ENCODE data around the gene MSH3. TPM values are rescaled to one million over a fixed set of nuclear protein-coding genes. Genes with fewer than 3 reads are reported as not detected.

MSH3 gene
- polyA plus RNA-seq, 1 of the 3 experiments (the other 2 are of a cell fraction): 3.5 TPM

DNA sequence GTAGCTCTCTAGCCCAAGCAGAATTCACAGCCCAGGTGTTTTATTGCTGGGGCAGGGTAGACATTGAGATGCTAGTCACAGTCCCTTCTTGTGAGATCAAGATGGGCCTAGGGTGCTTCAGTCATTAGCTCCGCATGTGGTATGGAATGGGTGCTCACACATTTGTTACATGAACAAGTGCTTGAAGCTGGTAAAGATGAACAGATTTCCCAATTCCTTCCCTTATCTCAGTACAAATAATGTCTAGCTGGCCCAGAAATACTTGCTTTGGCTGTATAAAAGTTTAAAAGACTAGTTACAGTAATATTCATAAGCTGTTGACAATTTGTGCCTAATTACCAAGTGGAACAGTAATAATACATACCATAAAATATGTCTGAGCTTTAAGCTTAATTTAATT is 143.7 kb downstream of the MSH3 start:
- TF ChIP-seq TEAD4 (IDR thresholded peaks at IDR 0.05; ENCODE audit: borderline replicate concordance, insufficient read depth): no peak
- TF ChIP-seq POLR2AphosphoS5 (IDR thresholded peaks at IDR 0.05; ENCODE audit: low read depth, low read length): no peak
- no peak for TF ChIP-seq GATA2 (CRISPR knock-in tag; IDR thresholded peaks at IDR 0.05)
- TF ChIP-seq, protein P1, sequence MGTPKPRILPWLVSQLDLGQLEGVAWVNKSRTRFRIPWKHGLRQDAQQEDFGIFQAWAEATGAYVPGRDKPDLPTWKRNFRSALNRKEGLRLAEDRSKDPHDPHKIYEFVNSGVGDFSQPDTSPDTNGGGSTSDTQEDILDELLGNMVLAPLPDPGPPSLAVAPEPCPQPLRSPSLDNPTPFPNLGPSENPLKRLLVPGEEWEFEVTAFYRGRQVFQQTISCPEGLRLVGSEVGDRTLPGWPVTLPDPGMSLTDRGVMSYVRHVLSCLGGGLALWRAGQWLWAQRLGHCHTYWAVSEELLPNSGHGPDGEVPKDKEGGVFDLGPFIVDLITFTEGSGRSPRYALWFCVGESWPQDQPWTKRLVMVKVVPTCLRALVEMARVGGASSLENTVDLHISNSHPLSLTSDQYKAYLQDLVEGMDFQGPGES (IDR thresholded peaks at IDR 0.05; ENCODE audit: low read depth, low read length): no peak
- no peak for TF ChIP-seq TCF12 (IDR thresholded peaks at IDR 0.05)
- TF ChIP-seq SIN3A (IDR thresholded peaks at IDR 0.05; ENCODE audit: borderline replicate concordance, low read depth, low read length): no peak
- POLR2A ChIA-PET: no interaction called here
- 100% methylated on average over 1 of the region's 1 CpG for WGBS (ENCODE audit: low lambda C conversion rate)

DNA sequence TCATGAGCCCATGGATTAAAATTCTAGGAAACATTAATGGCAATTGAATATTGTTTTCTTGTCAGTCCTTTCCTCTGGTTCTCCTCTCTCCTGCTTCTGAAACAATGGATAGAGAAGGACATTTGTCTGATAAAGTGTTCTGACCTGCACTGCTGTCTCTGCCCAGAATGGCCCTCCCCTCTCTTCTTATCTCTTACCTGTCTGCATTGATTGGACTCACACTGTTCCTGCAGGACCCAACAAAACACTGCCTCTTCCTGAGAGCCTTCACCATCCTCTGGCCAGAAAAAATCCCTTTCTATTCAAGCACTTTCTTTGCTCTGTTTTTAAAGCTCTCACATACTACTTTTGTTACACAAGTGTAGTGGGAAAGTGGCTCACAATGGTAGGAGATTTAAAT is 144.2 kb downstream of the MSH3 start:
- Histone ChIP-seq H4K20me1 (ENCODE audit: insufficient read depth) (no peaks in the 10 kb centered on the region), H3K36me3 (replicated peaks in 1 of 2; ENCODE audit: control insufficient read depth in 1 of 2, insufficient read depth in 2 of 2, low read length in 1 of 2) (peaks cover 17 to 42% of the 10 kb centered on the region in 2 experiments), H3K9ac (no peak overlapping the region), H3K9me2 (no peaks in the 10 kb centered on the region), H3K9me3 (no peaks in the 10 kb centered on the region), H3F3A (replicated peaks; ENCODE audit: insufficient read depth) (no peaks in the 10 kb centered on the region), H3K4me1 (ENCODE audit: control insufficient read depth in 1 of 2, insufficient read depth in 2 of 2, low read depth in 1 of 2, low read length in 1 of 2) (no peaks in the 10 kb centered on the region), H3K4me2 (no peak overlapping the region), H2AFZ (ENCODE audit: low read depth) (no peak overlapping the region), H3K79me2 (ENCODE audit: insufficient read depth) (no peaks in the 10 kb centered on the region), H3K27ac (ENCODE audit: low read depth in 2 of 2, low read length in 1 of 2) (no peak overlapping the region), H3K27me3 (ENCODE audit: insufficient read depth) (no peaks in the 10 kb centered on the region), H3K4me3 (ENCODE audit: low read depth in 2 of 2, low read length in 1 of 2) (no peak overlapping the region)
- ChIA-PET POLR2A (no interaction called here), CTCF (no interaction called here)
- DNase-seq: no peak
- TF ChIP-seq, protein P2, sequence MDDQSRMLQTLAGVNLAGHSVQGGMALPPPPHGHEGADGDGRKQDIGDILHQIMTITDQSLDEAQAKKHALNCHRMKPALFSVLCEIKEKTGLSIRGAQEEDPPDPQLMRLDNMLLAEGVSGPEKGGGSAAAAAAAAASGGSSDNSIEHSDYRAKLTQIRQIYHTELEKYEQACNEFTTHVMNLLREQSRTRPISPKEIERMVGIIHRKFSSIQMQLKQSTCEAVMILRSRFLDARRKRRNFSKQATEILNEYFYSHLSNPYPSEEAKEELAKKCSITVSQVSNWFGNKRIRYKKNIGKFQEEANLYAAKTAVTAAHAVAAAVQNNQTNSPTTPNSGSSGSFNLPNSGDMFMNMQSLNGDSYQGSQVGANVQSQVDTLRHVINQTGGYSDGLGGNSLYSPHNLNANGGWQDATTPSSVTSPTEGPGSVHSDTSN (IDR thresholded peaks at IDR 0.05): no peak
- no peak for TF ChIP-seq ELF1 (IDR thresholded peaks at IDR 0.05)

More for the DNA sequence above, 143.7 kb downstream of the MSH3 start:
- Histone ChIP-seq H3F3A (replicated peaks; ENCODE audit: insufficient read depth) (no peaks in the 10 kb centered on the region), H3K9ac (no peak overlapping the region), H2AFZ (ENCODE audit: low read depth) (no peak overlapping the region), H3K27ac (ENCODE audit: low read depth in 2 of 2, low read length in 1 of 2) (no peak overlapping the region), H3K9me2 (no peaks in the 10 kb centered on the region), H3K9me3 (no peaks in the 10 kb centered on the region), H3K27me3 (ENCODE audit: insufficient read depth) (no peaks in the 10 kb centered on the region), H4K20me1 (ENCODE audit: insufficient read depth) (no peaks in the 10 kb centered on the region), H3K36me3 (replicated peaks in 1 of 2; ENCODE audit: control insufficient read depth in 1 of 2, insufficient read depth in 2 of 2, low read length in 1 of 2) (peaks cover 19 to 47% of the 10 kb centered on the region in 2 experiments), H3K4me1 (ENCODE audit: control insufficient read depth in 1 of 2, insufficient read depth in 2 of 2, low read depth in 1 of 2, low read length in 1 of 2) (no peaks in the 10 kb centered on the region), H3K79me2 (ENCODE audit: insufficient read depth) (no peaks in the 10 kb centered on the region), H3K4me3 (ENCODE audit: low read depth in 2 of 2, low read length in 1 of 2) (no peak overlapping the region), H3K4me2 (no peak overlapping the region)
- CTCF ChIA-PET: no interaction called here
- DNase-seq: no peak

DNA sequence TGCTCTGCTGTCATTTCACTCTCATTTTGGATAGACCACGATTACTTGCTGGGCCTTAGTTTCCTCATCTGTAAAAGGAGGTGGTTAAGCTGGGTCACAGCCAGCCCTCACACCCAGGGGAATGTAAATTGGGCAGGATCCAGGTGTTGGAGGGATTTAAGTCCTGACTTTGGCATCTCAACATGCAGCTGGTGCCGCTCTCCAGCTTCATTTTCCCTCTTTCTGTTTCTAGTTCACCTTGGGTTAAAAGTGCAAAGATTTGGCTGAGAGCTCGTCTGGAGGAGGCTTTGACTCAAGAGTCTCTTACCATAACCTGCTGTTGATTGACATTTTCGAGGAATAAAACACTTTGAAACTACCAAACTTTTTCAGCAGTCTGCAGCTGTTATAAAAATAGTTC is 144.6 kb downstream of the MSH3 start:
- no peak overlapping the region for H3K4me3 ChIP-seq (ENCODE audit: low read depth in 2 of 2, low read length in 1 of 2)
- 85% methylated on average over 4 of the region's 4 CpGs for WGBS (ENCODE audit: low lambda C conversion rate)
- no peaks in the 10 kb centered on the region for H3K79me2 ChIP-seq (ENCODE audit: insufficient read depth)
- no peaks in the 10 kb centered on the region for H3K27me3 ChIP-seq (ENCODE audit: insufficient read depth)
- DNase-seq: no peak
- ChIA-PET CTCF (no interaction called here), POLR2A (no interaction called here)
- H3K4me1 ChIP-seq (ENCODE audit: control insufficient read depth in 1 of 2, insufficient read depth in 2 of 2, low read depth in 1 of 2, low read length in 1 of 2): no peaks in the 10 kb centered on the region
- H3K9ac ChIP-seq: no peak overlapping the region
- H3K27ac ChIP-seq (ENCODE audit: low read depth in 2 of 2, low read length in 1 of 2): no peak overlapping the region
- no peaks in the 10 kb centered on the region for H3K9me3 ChIP-seq
- no peaks in the 10 kb centered on the region for H3K9me2 ChIP-seq
- H4K20me1 ChIP-seq (ENCODE audit: insufficient read depth): no peaks in the 10 kb centered on the region
- H3K36me3 ChIP-seq (replicated peaks in 1 of 2; ENCODE audit: control insufficient read depth in 1 of 2, insufficient read depth in 2 of 2, low read length in 1 of 2): peaks cover 20 to 39% of the 10 kb centered on the region in 2 experiments
- H2AFZ ChIP-seq (ENCODE audit: low read depth): no peak overlapping the region
- no peaks in the 10 kb centered on the region for H3F3A ChIP-seq (replicated peaks; ENCODE audit: insufficient read depth)
- H3K4me2 ChIP-seq: no peak overlapping the region
- TF ChIP-seq TEAD4 (IDR thresholded peaks at IDR 0.05; ENCODE audit: borderline replicate concordance, insufficient read depth): no peak
- TF ChIP-seq, protein P3, sequence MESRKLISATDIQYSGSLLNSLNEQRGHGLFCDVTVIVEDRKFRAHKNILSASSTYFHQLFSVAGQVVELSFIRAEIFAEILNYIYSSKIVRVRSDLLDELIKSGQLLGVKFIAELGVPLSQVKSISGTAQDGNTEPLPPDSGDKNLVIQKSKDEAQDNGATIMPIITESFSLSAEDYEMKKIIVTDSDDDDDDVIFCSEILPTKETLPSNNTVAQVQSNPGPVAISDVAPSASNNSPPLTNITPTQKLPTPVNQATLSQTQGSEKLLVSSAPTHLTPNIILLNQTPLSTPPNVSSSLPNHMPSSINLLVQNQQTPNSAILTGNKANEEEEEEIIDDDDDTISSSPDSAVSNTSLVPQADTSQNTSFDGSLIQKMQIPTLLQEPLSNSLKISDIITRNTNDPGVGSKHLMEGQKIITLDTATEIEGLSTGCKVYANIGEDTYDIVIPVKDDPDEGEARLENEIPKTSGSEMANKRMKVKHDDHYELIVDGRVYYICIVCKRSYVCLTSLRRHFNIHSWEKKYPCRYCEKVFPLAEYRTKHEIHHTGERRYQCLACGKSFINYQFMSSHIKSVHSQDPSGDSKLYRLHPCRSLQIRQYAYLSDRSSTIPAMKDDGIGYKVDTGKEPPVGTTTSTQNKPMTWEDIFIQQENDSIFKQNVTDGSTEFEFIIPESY (IDR thresholded peaks at IDR 0.05; ENCODE audit: borderline replicate concordance, low read depth): no peak
- no peak for TF ChIP-seq RCOR1 (IDR thresholded peaks at IDR 0.05; ENCODE audit: low read length)
- TF ChIP-seq FOXJ3 (CRISPR knock-in tag; IDR thresholded peaks at IDR 0.05): no peak
- TF ChIP-seq CHD2 (IDR thresholded peaks at IDR 0.05; ENCODE audit: low read length, partially characterized antibody): no peak
- no peak for TF ChIP-seq NFIC (IDR thresholded peaks at IDR 0.05; ENCODE audit: borderline replicate concordance)
- no peak for TF ChIP-seq EP300 (IDR thresholded peaks at IDR 0.05; ENCODE audit: borderline replicate concordance in 1 of 2, low read depth in 1 of 2, low read length in 1 of 2)
- no peak for TF ChIP-seq YY1 (IDR thresholded peaks at IDR 0.05; ENCODE audit: low read depth)
- TF ChIP-seq GABPA (IDR thresholded peaks at IDR 0.05; ENCODE audit: low read depth): no peak
- no peak for TF ChIP-seq RFX5 (IDR thresholded peaks at IDR 0.05; ENCODE audit: low read length)
